ENCODE data around the gene CHIT1.

Gene CHIT1

GRCh38 chr1:203175827-203176241, 53.6 kb downstream of the CHIT1 start:
- TF ChIP-seq CTCF (IDR thresholded peaks at IDR 0.05; ENCODE audit: control insufficient read depth, extremely low read depth, insufficient read depth) = no peak
- no peak for DNase-seq (ENCODE audit: low read depth)
- no peak overlapping the region for H3K4me3 ChIP-seq (ENCODE audit: low read depth, low read length)

- no peak within 1 kb of the TSS for H3K4me3 ChIP-seq (ENCODE audit: low read depth, low read length)
- TF ChIP-seq CTCF (IDR thresholded peaks at IDR 0.05; ENCODE audit: control insufficient read depth, extremely low read depth, insufficient read depth) = no peak
- no peak for DNase-seq (ENCODE audit: low read depth)
Measured at GRCh38 chr1:203175237-203175826, 54.1 kb downstream of the CHIT1 start, which contains the start of gene MYBPH. Gene MYBPH, minus strand, starts transcription at chr1:203175826. Its CDS starts 71 bp downstream, at chr1:203175755.

- DNase-seq (ENCODE audit: low read depth) = no peak
- TF ChIP-seq CTCF (IDR thresholded peaks at IDR 0.05; ENCODE audit: control insufficient read depth, extremely low read depth, insufficient read depth) = no peak
- H3K4me3 ChIP-seq (ENCODE audit: low read depth, low read length) = no peak overlapping the region
Measured at GRCh38 chr1:203174324-203174985, 55.0 kb downstream of the CHIT1 start.

GRCh38 chr1:203173566-203173965, 55.9 kb downstream of the CHIT1 start:
- no peak for TF ChIP-seq CTCF (IDR thresholded peaks at IDR 0.05; ENCODE audit: control insufficient read depth, extremely low read depth, insufficient read depth)
- DNase-seq (ENCODE audit: low read depth) = no peak
- no peak overlapping the region for H3K4me3 ChIP-seq (ENCODE audit: low read depth, low read length)

- no peak for DNase-seq (ENCODE audit: low read depth)
- no peak overlapping the region for H3K4me3 ChIP-seq (ENCODE audit: low read depth, low read length)
- TF ChIP-seq CTCF (IDR thresholded peaks at IDR 0.05; ENCODE audit: control insufficient read depth, extremely low read depth, insufficient read depth) = no peak
Measured at GRCh38 chr1:203173011-203173555, 56.4 kb downstream of the CHIT1 start.

GRCh38 chr1:203172184-203173010, 57.1 kb downstream of the CHIT1 start:
- H3K4me3 ChIP-seq (ENCODE audit: low read depth, low read length) = no peak overlapping the region
- DNase-seq (ENCODE audit: low read depth) = peak; percentile 25
- peak; percentile 95 for TF ChIP-seq CTCF (IDR thresholded peaks at IDR 0.05; ENCODE audit: control insufficient read depth, extremely low read depth, insufficient read depth)

Measured in LNCaP clone FGC (cell line).